ENCODE data around the gene POLR1D. TPM values are rescaled to one million over a fixed set of nuclear protein-coding genes. Genes with fewer than 3 reads are reported as not detected.

POLR1D gene
- total RNA-seq, 2 experiments from 2014 or later, result 197 to 200 TPM

DNA sequence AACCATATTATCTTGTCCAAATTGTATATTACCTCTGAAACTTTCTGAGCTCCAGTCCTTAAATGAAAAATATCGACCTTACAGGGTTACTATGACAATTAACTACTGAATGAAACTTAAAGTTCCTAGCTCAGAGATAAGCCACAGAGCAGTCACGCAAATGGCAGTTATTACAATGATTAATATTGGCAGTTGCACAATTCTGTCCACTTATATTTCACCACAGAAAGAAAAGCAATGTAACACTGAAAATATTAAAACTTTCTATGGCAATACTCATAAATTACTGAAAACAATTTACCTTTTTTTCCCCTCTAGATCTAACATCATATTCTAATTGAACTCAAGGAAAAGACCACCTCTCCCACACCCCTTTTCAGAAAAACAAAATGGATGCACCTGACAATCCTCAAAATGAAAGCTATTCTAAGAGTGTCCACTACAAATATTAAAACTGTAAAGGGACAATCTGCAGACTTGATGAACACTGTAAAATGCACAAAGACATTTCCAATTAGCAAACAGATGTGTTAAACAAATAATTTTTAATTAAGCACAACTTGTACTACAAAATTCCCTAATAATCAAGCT, 16.0 kb upstream of the POLR1D start:
- Histone ChIP-seq H3K9me3 (ENCODE audit: control insufficient read depth in 1 of 2, insufficient read depth in 1 of 2, low read length in 2 of 2) (no peaks in the 10 kb centered on the region), H3K4me3 (ENCODE audit: low read length) (no peak overlapping the region), H3K4me1 (ENCODE audit: insufficient read depth, low read length) (no peaks in the 10 kb centered on the region), H3K27ac (ENCODE audit: low read depth in 1 of 2, low read length in 2 of 2) (no peak overlapping the region), H3K36me3 (ENCODE audit: insufficient read depth, low read length) (no peaks in the 10 kb centered on the region), H3K27me3 (ENCODE audit: control insufficient read depth in 1 of 2, insufficient read depth in 2 of 2, low read length in 2 of 2) (no peaks in the 10 kb centered on the region)
- Mint-ChIP-seq H3K36me3 (ENCODE audit: low read depth) (no peaks in the 10 kb centered on the region), H3K9me3 (no peaks in the 10 kb centered on the region), H3K27me3 (no peaks in the 10 kb centered on the region), H3K4me1 (ENCODE audit: low read depth) (peaks cover 34% of the 10 kb centered on the region), H3K27ac (no peak overlapping the region), H3K4me3 (no peak overlapping the region)
- TF ChIP-seq, protein P1, sequence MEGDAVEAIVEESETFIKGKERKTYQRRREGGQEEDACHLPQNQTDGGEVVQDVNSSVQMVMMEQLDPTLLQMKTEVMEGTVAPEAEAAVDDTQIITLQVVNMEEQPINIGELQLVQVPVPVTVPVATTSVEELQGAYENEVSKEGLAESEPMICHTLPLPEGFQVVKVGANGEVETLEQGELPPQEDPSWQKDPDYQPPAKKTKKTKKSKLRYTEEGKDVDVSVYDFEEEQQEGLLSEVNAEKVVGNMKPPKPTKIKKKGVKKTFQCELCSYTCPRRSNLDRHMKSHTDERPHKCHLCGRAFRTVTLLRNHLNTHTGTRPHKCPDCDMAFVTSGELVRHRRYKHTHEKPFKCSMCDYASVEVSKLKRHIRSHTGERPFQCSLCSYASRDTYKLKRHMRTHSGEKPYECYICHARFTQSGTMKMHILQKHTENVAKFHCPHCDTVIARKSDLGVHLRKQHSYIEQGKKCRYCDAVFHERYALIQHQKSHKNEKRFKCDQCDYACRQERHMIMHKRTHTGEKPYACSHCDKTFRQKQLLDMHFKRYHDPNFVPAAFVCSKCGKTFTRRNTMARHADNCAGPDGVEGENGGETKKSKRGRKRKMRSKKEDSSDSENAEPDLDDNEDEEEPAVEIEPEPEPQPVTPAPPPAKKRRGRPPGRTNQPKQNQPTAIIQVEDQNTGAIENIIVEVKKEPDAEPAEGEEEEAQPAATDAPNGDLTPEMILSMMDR (IDR thresholded peaks at IDR 0.05), result no peak
- intact Hi-C loops (cut with DNase I, micrococcal nuclease), result no loop called here
- DNase-seq (no peak), ATAC-seq (ENCODE audit: poor library complexity) (no peak)
- POLR2A ChIA-PET, result interaction anchor here (0.8 to 1.9 kb wide), 2 partner anchors 13 to 15 kb away, joined by 4 to 5 read pairs; partner anchors contain the start of gene LNX2
- CTCF ChIA-PET, result interaction anchor here (0.8 to 1.6 kb wide), 3 partner anchors 10 to 36 kb away, joined by 3 read pairs; no protein-coding TSS in a partner anchor

DNA sequence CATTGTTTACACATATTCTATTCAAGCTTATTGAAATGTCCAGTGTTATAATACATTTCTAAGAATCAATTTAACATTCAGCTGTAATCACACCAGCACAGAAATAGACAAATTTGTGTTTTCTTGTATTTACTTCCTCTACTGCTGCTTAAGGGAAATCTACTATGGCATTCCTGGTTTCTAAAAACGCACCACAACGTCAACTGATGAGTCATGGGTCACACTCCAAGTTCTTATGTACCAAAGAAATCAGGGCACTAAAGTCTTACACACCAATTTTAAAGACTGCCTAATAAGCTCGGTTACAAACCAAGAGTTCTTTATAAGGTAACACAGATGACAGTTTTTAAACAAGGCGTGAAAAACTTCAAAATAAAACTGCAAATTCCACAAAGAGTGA, 14.6 kb upstream of the POLR1D start:
- Histone ChIP-seq H3K27me3 (ENCODE audit: control insufficient read depth in 1 of 2, insufficient read depth in 2 of 2, low read length in 2 of 2) (no peaks in the 10 kb centered on the region), H3K4me3 (ENCODE audit: low read length) (no peak overlapping the region), H3K4me1 (ENCODE audit: insufficient read depth, low read length) (no peaks in the 10 kb centered on the region), H3K9me3 (ENCODE audit: control insufficient read depth in 1 of 2, insufficient read depth in 1 of 2, low read length in 2 of 2) (no peaks in the 10 kb centered on the region), H3K27ac (ENCODE audit: low read depth in 1 of 2, low read length in 2 of 2) (no peak overlapping the region), H3K36me3 (ENCODE audit: insufficient read depth, low read length) (no peaks in the 10 kb centered on the region)
- TF ChIP-seq, protein P1 (IDR thresholded peaks at IDR 0.05), result no peak
- Mint-ChIP-seq H3K4me1 (ENCODE audit: low read depth) (peaks cover 38% of the 10 kb centered on the region), H3K27me3 (no peaks in the 10 kb centered on the region), H3K36me3 (ENCODE audit: low read depth) (no peaks in the 10 kb centered on the region), H3K9me3 (no peaks in the 10 kb centered on the region), H3K4me3 (no peak overlapping the region), H3K27ac (no peak overlapping the region)
- intact Hi-C loops (cut with DNase I, micrococcal nuclease), result no loop called here
- CTCF ChIA-PET, result interaction anchor here (1.6 to 1.7 kb wide), 2 partner anchors 9 to 34 kb away, joined by 3 to 5 read pairs; no protein-coding TSS in a partner anchor
- POLR2A ChIA-PET, result interaction anchor here (1.8 kb wide), 1 partner anchor 13 kb away, joined by 9 read pairs; the partner anchor contains the start of gene LNX2
- DNase-seq (peak in 1 of 14 experiments; percentile 12), ATAC-seq (ENCODE audit: poor library complexity) (no peak)

DNA sequence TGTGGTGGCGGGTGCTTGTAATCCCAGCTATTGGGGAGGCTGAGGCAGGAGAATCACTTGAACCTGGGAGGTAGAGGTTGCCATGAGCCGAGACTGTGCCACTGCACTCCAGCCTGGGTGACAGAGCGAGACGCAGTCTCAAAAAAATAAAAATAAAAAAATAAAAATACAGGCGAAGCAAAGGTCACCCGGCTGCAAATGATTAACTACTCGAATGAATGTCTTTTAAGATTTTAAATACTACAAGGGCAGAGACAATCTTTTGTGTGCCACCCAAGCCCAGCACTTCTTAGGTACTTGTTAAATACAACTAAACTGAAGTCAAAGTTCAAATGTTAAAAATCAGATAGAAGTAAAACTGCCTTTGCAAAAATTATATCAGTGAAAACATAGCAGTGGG, 8.1 kb upstream of the POLR1D start:
- TF ChIP-seq, protein P1 (IDR thresholded peaks at IDR 0.05), result no peak
- Mint-ChIP-seq H3K27me3 (no peaks in the 10 kb centered on the region), H3K4me3 (no peak overlapping the region), H3K36me3 (ENCODE audit: low read depth) (peaks cover 13% of the 10 kb centered on the region), H3K9me3 (no peaks in the 10 kb centered on the region), H3K4me1 (ENCODE audit: low read depth) (peaks cover 68% of the 10 kb centered on the region), H3K27ac (no peak overlapping the region)
- no peak overlapping the region for H3K27ac ChIP-seq (ENCODE audit: low read depth in 1 of 2, low read length in 2 of 2)
- no peaks in the 10 kb centered on the region for H3K36me3 ChIP-seq (ENCODE audit: insufficient read depth, low read length)
- H3K9me3 ChIP-seq (ENCODE audit: control insufficient read depth in 1 of 2, insufficient read depth in 1 of 2, low read length in 2 of 2), result no peaks in the 10 kb centered on the region
- intact Hi-C loops (cut with DNase I, micrococcal nuclease), result no loop called here
- peaks cover 9% of the 10 kb centered on the region for H3K4me1 ChIP-seq (ENCODE audit: insufficient read depth, low read length)
- ATAC-seq (ENCODE audit: poor library complexity), result no peak
- ChIA-PET CTCF (no interaction called here), POLR2A (no interaction called here)
- no peak overlapping the region for H3K4me3 ChIP-seq (ENCODE audit: low read length)
- no peak for DNase-seq
- H3K27me3 ChIP-seq (ENCODE audit: control insufficient read depth in 1 of 2, insufficient read depth in 2 of 2, low read length in 2 of 2), result no peaks in the 10 kb centered on the region
